GM18526 (cell line): ENCODE results near the gene DOCK1.

ENCODE experiments used
- POLR2A ChIP-seq: IDR thresholded peaks from 3 replicates; pipeline ENCODE4 v1.6.1; 2011; ENCODE audit not compliant: insufficient read length; ENCODE audit errors: extremely low read depth

Gene DOCK1

DNA sequence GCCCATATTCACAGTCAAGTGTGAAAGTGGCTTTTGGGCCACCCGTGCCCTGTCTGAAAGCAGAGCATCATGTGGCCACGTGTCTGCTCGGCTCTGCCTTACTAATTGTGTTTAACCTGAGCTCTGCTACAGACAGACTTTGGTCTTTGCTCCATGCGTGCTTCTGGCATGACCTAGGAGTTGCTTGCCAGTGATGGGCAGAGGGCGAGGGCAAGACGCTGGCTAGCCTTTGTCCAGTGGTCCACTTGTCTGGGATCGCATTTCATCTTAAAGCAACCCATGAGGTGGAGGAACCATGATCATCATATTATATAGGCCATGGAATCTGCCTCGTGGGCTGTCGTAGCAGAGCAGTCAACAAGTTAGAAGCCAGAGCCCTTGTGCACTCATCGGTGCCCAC lies 414.5 kb downstream of the DOCK1 start:
- no peak for TF ChIP-seq POLR2A

DNA sequence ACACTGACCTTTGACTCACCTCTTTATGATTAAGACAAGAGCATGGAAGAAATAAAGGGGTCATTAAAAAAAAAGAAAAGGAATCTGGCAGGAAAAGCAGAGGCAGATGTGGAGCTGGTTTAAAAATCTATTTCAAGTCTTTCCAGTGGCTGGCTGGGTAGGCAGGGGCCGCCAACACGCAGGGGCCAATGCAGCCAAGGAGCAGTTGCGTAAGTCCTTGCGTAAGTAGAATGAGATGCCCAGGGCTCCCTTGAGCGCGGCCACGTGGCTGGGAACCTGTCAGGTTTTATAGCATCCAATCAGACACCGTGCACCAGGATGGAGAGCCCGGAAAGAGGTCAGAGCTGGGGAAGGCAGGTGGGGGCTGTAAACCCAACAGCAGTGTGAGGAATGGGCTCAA lies 414.9 kb downstream of the DOCK1 start:
- TF ChIP-seq POLR2A = no peak

DNA sequence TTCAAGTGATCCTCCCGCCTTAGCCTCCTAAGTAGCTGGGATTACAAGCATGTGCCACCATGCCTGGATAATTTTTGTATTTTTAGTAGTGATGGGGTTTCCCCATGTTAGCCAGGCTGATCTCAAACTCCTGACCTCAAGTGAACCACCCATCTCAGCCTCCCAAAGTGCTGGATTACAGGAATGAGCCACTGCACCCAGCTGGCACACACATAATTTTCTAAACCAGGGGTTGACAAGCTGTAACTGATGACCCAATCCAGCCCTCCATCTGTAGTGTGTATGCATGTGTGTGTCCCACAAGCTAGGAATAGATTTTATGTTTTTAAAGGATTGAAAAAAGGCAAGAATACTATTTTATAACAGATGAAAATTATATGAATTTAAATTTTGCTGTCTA lies 417.1 kb downstream of the DOCK1 start:
- no peak for TF ChIP-seq POLR2A

DNA sequence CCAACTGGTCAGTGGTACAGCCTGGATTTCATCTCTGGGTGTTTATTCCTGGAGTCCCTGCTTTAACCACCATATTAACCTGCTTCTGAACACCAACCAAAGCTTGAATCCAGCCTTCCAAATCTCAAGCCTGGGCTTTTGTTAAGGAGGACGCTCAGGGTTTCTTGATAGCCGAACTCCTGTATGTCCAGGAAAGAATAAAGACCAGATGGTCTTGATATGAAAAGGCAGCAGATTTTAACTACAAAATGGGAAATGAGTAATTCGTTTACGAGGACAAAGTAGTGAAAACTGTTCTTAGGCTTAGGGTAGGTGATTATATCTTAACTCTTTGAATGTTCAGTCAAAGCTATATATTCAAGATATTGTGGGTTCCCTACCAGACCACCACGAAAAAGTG lies 420.3 kb downstream of the DOCK1 start:
- TF ChIP-seq POLR2A = no peak

DNA sequence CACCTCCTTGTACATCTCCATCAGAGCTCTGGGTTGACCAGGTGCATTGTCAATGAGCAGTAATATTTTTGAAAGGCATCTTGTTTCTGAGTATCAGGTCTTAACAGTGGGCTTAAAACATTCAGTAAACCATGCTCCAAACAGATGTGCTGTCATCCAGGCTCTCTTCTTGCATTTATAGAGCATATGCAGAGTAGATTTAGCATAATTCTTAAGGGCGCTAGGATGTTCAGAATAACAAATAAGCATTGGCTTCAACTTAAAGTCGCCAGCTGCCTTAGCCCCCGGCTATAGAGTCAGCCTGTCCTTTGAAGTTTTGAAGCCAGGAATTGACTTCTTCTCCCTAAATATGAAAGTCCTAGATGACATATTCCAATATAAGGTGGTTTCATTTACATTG lies 421.7 kb downstream of the DOCK1 start:
- no peak for TF ChIP-seq POLR2A

DNA sequence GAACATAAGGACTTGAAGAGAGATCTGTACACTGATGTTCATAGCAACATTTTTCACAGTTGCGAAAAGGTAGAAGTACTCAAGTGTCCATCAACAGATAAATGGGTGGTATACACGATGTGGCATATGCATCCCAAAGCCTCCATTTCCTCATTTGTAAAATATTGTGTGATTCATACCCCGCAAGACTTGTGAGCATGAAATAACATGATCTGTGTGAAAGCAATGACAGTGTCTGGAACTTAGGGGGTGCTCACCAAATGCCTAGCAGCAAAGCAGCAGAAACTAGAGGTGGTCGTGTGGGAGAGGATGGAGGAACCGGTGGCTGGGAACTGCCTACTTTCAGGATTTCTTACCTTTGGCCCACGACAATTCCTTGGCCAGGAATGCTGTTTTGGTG lies 426.5 kb downstream of the DOCK1 start:
- TF ChIP-seq POLR2A = no peak

DNA sequence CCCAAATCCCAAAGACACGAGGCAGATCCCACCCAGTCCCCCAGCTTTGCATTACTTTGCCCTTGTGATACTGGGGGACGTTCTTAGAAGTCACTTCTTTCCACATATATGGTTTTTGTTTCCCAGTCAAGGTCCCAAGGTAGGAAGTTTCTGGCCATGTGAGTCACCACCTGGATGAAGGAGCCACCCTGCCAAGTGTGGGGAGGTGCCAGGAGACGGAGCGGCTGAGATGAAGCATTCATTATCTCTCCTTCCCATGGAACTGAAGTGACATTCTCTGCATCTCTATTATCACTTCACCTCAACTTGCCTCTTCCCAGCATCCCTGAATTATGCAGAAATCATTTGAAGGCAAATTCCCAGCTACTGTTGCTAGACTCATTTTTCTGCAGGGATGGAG lies 427.4 kb downstream of the DOCK1 start:
- no peak for TF ChIP-seq POLR2A

DNA sequence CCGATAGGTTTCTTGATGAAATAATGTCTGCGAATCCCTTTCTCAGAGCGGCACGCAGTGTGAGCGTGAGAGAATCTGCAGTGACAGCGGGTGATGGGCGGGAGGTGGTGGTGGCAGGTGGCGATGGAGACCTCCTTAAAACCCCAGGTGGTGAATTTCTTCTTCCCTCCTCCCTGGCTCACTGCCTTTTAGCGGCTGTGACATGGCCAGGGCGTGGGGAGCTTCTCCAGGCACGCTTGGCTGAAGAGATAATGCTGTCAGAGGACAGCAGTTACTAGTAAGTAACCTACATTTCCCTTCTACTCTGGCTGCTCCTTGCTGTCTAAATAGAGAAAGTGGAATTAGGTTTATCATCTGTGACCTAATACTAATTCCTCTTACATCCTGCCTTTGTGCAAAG lies 432.6 kb downstream of the DOCK1 start:
- no peak for TF ChIP-seq POLR2A

DNA sequence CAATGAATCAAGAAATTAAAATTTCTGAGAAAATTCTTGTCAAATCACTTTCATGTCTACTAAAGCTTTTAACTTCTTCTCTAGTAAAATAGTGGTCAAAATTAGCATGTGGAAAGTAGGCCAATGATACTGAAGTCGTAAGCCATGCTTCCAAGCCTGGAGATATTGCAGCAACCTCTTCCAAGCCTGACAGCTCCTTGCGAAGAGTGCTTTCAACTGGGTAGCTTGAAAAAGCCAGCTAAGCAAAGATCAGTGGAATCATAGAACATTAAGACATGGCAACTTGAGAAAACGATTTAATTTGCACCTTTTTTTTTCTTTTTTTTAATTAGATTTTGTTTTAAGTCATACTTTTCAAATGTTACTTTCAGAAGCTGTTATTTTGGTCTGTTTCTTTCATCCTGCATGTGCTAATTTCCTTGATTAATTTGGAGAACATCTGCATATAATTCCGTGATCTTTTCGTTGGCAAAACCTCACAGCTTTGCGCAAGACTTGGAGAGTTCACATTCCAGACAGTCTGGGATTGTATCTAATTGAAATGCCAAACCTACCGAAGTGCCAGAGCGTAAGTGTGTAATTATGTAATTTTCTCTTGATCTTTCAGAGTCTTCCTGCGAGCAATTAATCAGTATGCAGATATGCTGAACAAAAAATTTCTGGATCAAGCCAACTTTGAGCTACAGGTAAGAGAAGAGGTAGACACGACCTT lies 433.3 kb downstream of the DOCK1 start:
- TF ChIP-seq POLR2A = no peak

DNA sequence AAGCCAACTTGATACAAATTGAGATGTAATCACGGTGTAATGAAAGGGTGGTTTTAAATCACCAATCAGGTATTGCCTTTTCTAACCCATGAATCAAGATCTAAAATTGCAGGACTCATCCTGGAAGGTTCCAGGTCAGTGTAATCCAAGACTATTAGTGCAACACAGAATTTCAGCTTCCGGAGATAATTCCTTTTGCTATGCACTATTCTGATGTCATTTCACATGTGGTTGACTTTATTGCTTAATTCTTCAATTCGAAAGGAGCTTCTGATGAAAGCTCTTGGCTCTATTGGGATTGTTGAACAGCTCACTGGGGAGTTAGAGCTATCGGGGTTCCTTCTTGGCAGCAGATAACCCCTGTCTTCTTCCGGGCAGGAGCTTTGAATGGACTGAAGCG lies 438.6 kb downstream of the DOCK1 start:
- no peak for TF ChIP-seq POLR2A

DNA sequence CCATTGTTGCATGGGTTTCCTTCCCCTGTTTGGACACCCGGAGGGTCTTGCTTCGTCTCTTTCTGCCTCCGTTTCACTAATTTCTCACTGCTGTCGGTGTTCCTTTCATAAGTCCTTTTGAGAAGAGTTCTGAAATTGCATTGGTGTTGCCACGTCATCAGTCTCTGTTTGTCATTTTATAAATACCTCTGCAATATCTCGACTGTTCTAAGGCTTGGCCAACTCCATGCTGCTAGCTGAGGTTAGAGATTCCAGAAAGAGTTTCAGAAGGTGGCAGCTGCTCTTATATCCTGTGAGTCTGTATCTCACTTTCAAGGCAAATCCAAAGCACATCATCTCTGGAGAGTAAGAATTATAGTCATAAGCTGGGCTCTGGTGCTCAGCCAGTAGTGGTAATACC lies 439.1 kb downstream of the DOCK1 start:
- no peak for TF ChIP-seq POLR2A

DNA sequence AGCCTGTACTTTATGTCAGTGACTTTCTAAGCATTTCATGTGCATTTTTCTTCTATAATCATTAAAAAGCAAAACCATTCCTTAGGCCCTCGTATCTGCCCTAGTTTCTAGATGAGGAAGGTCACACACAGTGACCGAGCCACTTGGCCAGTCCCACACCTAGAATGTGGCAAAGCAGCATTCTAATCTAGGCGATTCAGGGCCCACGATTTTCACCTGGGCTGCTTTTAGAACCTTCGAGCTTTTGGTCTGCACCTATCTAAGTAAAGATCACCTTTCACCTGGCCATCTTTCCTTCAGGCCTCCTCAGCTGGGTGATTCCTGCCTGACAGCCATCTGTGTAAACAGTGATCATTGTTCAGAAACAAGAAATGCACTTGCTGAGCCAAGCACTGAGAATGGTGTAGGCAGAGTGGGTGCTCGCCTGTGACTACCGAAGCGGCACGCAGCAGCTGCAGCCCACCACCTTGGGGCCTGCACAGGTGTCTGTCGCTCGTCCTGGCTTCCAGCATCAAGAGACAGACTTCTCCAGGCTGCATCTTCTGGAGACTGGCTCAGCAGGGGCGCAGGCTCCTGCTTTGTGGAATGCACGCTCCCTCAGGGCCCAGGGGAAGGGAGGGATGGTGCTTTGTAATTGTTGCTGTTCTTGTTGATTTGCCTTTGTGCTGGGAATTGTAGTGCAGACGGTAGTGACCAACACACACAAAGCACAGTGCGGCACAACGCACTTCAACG lies 440.2 kb downstream of the DOCK1 start:
- TF ChIP-seq POLR2A = no peak

DNA sequence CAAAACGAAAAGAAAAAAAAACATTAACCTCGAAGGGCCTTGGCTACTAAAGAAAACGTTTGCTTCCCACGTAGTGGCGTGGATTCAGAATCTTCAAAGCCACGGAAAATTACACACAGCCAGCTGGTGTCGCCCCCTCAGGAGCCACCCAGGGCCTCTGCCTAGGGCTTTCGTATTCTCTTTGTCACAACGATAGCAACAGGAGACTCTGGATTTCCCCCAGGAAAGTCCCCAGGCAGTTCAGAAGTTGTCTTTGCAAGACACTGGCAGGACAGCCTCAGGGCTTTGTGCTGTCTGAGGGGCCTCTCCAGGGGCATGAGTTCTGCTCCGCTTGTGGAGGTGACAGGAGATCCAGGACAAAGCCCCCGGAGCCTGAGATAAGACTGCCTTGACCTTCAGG lies 441.4 kb downstream of the DOCK1 start:
- TF ChIP-seq POLR2A = no peak

DNA sequence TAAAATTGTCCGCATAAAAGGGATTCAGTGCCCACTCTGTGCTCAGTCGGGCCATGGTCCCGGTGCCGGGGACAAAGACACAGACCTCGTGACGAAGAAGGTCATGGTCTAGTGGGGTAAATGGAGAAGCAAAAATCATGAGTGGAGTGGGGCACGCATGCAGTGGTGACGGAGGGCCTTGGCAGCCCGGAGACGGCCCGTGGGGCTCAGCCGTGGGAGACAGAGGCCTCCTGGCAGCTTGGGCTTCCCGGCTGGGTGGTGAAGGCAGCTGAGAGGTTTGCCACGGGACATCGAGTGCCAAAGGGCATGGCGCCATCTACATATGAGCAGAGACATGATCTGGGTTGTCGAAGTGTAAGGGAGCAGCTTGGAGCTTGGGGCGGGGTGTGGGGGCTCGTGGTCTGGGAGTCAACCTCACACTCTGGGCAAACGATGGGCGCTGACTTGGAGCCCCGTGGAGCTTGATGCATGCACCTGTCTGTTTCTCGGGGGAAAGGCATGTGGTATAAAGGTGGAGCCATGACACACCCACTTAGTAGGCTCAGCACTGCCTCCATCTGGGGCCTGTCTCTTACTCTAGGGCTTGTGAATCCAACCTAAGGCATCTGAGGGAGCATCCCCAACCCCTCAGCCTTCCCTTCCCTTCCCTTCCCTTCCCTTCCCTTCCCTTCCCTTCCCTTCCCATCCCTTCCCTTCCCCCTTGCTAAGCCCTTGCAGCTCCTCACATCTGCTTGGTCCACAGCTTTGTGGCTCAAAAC lies 442.2 kb downstream of the DOCK1 start:
- no peak for TF ChIP-seq POLR2A

DNA sequence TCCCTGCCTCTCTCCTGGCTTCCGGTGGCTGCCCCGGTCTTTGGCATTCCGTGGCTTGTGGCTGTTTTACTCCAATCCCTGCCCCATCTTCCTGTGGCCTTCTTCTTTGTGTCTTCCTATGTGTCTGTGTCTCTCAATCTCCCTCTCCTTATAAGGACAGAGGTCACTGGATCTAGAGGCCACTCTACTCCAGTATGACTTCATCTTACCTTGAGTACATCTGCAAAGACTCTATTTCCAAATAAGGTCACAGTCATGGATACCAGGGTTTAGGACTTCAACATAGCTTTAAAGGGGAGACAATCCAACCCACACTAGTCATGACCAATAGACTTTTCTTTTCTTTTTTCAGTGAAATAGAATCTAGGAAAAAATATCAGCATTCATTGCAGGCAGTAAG lies 444.5 kb downstream of the DOCK1 start:
- no peak for TF ChIP-seq POLR2A

DNA sequence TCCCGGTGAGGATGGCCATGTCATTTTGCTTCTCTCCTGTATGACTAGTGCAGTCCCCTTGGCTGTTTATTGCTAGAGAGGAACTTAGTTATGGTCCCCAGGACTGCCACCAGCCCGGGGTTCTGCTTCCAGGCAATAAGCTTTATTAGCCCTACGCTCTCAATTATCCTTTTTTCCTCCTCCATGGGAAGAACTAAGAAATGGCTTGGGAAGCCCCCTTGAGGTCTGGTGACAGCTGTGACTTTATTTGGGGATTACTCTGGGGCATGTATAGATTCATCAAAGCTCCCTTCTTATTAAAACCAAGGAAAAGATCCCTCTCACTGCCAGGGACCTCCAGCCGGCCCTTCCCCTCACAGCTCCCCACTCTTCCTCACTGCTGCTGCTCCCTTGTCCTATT lies 446.3 kb downstream of the DOCK1 start:
- no peak for TF ChIP-seq POLR2A

DNA sequence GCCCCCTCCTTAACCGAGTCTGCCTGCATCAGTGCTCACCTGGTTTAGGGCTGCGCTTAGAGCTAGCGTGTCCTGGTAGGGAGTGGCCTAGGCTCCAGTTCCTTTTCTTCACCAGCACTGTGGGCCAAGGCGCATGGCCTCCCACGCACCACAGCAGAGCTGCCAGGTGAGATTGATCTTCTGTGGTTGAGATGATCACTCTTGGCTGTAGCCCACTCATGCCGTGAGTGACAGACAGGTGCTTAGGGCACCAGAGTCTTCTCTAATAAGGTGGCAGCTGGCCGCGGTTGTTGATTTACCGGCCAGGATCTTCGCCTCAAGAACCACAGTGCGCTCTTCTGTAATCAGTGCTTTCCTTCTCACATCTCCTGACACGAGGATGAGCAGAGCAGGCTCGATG lies 448.3 kb downstream of the DOCK1 start:
- TF ChIP-seq POLR2A = no peak

DNA sequence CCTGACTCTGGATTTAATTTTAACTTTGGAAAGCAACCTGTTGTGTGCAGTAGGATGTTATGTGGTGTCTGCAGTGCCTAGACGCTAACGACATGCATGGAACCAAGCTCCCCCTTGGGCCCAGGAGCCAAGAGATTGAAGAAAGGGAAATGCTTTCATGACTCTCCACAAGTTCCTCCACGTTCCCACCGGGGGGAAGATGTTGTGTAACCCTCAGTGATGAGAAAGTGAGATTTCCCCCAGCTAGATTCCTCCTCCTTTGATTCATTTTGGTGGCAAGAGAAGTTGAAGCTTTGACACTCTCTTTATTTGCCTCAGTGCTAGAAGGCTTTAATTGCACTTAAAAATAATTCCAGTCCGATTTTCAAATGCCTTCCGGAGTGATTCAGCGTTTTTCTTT lies 449.0 kb downstream of the DOCK1 start:
- TF ChIP-seq POLR2A = no peak
